ENCODE results near the gene CCP110.

GRCh38 chr16:19524356-19524615 is 544 bp downstream of the CCP110 start:
- TF ChIP-seq ZNF274 (IDR thresholded peaks at IDR 0.05; ENCODE audit: low read depth, low read length) (no peak), SUZ12 (IDR thresholded peaks at IDR 0.05; ENCODE audit: extremely low read depth, insufficient read depth, insufficient read length) (no peak)

All from NT2/D1 (cell line).